HTERT RPE-1 (cell line): ENCODE measurements around the gene TARBP1.
"Not testable (repeated sequence)": the region's sequence is repeated elsewhere in the genome, so short reads cannot be mapped to it uniquely, and the experiment has no call there.

Experiments used
- in situ Hi-C: fragments of 300-500 bp; cut with MboI; formaldehyde crosslinking; loops from 4 replicates; pipeline ENCODE4 v1.14.3; 2020; ENCODE audit warnings: low sequenced_read_pairs

TARBP1 gene

GRCh38 chr1:234507626-234508387 lies 28.8 kb upstream of the TARBP1 start:
- in situ Hi-C loops: no loop called here

- in situ Hi-C loops: no loop called here
Measured at GRCh38 chr1:234507089-234507488, 28.1 kb upstream of the TARBP1 start.

- in situ Hi-C loops: no loop called here
Measured at GRCh38 chr1:234505769-234506102, 26.8 kb upstream of the TARBP1 start.

GRCh38 chr1:234504969-234505768 lies 26.2 kb upstream of the TARBP1 start:
- in situ Hi-C loops: no loop called here

- in situ Hi-C loops: not testable (repeated sequence)
Measured at GRCh38 chr1:234504251-234504650, 25.3 kb upstream of the TARBP1 start.

GRCh38 chr1:234503193-234504050 lies 24.4 kb upstream of the TARBP1 start:
- in situ Hi-C loops: no loop called here

GRCh38 chr1:234502785-234503184 lies 23.8 kb upstream of the TARBP1 start:
- in situ Hi-C loops: no loop called here

- in situ Hi-C loops: no loop called here
Measured at GRCh38 chr1:234500269-234500668, 21.3 kb upstream of the TARBP1 start.

GRCh38 chr1:234499943-234500245 lies 20.9 kb upstream of the TARBP1 start:
- in situ Hi-C loops: no loop called here

GRCh38 chr1:234499119-234499942 lies 20.4 kb upstream of the TARBP1 start:
- in situ Hi-C loops: no loop called here

GRCh38 chr1:234498448-234499118 lies 19.6 kb upstream of the TARBP1 start:
- in situ Hi-C loops: no loop called here

GRCh38 chr1:234497589-234497988 lies 18.6 kb upstream of the TARBP1 start:
- in situ Hi-C loops: no loop called here

GRCh38 chr1:234495231-234495990 lies 16.4 kb upstream of the TARBP1 start:
- in situ Hi-C loops: no loop called here

- in situ Hi-C loops: no loop called here
Measured at GRCh38 chr1:234494049-234494448, 15.1 kb upstream of the TARBP1 start.

GRCh38 chr1:234490793-234491479 lies 12.0 kb upstream of the TARBP1 start:
- in situ Hi-C loops: no loop called here

- in situ Hi-C loops: no loop called here
Measured at GRCh38 chr1:234489698-234490077, 10.7 kb upstream of the TARBP1 start.

GRCh38 chr1:234489007-234489697 lies 10.2 kb upstream of the TARBP1 start:
- in situ Hi-C loops: no loop called here
